H1 (cell line): Measurements from ENCODE around the gene RASGEF1C. TPM values are rescaled to one million over a fixed set of nuclear protein-coding genes. Genes with fewer than 3 reads are reported as not detected.

Experiments
- CTBP2 ChIP-seq: IDR thresholded peaks from 2 replicates; pipeline ENCODE4 v1.7.0; 2011; ENCODE audit warnings: borderline replicate concordance, mild to moderate bottlenecking, moderate library complexity, mixed read lengths, low read length; ENCODE audit not compliant: insufficient read depth, insufficient read length
- NRF1 ChIP-seq: IDR thresholded peaks from 2 replicates; pipeline ENCODE4 v1.6.1; 2011; ENCODE audit warnings: mild to moderate bottlenecking, low read depth, low read length, improper control_type of control experiment
- SP4 ChIP-seq: IDR thresholded peaks from 2 replicates; pipeline ENCODE4 v1.6.1; 2012; ENCODE audit warnings: low read length, inconsistent platforms
- YY1 ChIP-seq: IDR thresholded peaks from 2 replicates; pipeline ENCODE4 v1.6.1; 2011; ENCODE audit warnings: low read depth, mild to moderate bottlenecking, low read length
- polyA plus RNA-seq, 7 experiments: library from polyadenylated mRNA; depleted of rRNA in 3 of 7; stranded (reverse) in 5 of 7; unstranded in 2 of 7; fragments of >200 nt in 5 of 7; fragments of 200-250 nt in 2 of 7; gene quantifications; 1 replicate in 5 of 7; 2 replicates in 1 of 7; 4 replicates in 1 of 7; pipeline versions ENCODE4 v1.2.1 to v1.2.3, GENCODE V29; 2011 to 2013; ENCODE audit warnings: missing spikeins in 2 of 7, mixed read lengths in 2 of 7
- total RNA-seq: library from RNA; stranded (reverse); fragmentation: NEBNext Ultra II Directional; extraction: Animal tissue kit (Norgen Biotek cat#: 25700); gene quantifications from 2 replicates; pipeline ENCODE4 v1.2.1, GENCODE V29; 2021
- TF ChIP-seq, protein P1 (sequence below): IDR thresholded peaks from 2 replicates; pipeline ENCODE4 v1.6.1; 2012; ENCODE audit warnings: low read length, inconsistent platforms

RASGEF1C gene
- total and polyA plus RNA-seq, 2 of the 8 experiments (the other 6 are each of a cell fraction or from before 2014, with no cell fraction given) = 0.26 to 0.61 TPM

DNA sequence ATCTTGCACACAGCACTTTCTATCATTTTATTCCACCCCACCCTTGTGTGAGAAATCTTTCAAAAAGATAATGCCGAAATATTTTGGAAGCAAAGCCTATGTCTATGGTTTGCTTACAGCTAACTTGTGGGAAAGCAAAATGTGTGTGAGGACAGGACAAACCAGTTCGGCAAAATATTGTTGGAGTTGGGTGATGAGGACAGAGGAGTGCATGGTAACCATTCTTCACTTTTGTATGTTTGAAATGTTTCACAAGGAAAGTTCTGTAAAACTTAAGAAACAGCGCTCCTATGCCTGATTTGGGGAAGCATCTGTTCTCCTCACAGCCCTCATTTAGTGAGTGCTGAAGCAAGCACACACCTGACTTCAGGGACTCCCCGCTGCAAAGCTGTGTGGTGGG lies 75.5 kb downstream of the RASGEF1C start (continued):
- TF ChIP-seq YY1 (no peak), SP4 (no peak), CTBP2 (no peak), NRF1 (no peak)
- TF ChIP-seq, protein P1, sequence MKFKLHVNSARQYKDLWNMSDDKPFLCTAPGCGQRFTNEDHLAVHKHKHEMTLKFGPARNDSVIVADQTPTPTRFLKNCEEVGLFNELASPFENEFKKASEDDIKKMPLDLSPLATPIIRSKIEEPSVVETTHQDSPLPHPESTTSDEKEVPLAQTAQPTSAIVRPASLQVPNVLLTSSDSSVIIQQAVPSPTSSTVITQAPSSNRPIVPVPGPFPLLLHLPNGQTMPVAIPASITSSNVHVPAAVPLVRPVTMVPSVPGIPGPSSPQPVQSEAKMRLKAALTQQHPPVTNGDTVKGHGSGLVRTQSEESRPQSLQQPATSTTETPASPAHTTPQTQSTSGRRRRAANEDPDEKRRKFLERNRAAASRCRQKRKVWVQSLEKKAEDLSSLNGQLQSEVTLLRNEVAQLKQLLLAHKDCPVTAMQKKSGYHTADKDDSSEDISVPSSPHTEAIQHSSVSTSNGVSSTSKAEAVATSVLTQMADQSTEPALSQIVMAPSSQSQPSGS = no peak
